Nephron (organoid): Measurements from ENCODE around the gene YAP1.
"Not testable (repeated sequence)": the region's sequence is repeated elsewhere in the genome, so short reads cannot be mapped to it uniquely, and the experiment has no call there.

Experiments used
- H3K27ac Mint-ChIP-seq, 3 experiments: 2 replicates each; pipeline ENCODE4 v1.8.0; 2020; ENCODE audit warnings: mixed read lengths in 3 of 3, mild to moderate bottlenecking in 2 of 3, moderate library complexity in 1 of 3
- H3K27me3 Mint-ChIP-seq: 2 replicates; pipeline ENCODE4 v1.8.0; 2021; ENCODE audit warnings: low read depth, mild to moderate bottlenecking, moderate library complexity, mixed read lengths
- H3K36me3 Mint-ChIP-seq: 2 replicates; pipeline ENCODE4 v1.8.0; 2020; ENCODE audit warnings: low read depth, mixed read lengths
- H3K4me1 Mint-ChIP-seq: 2 replicates; pipeline ENCODE4 v1.8.0; 2020; ENCODE audit warnings: mixed read lengths
- H3K4me3 Mint-ChIP-seq, 3 experiments: 2 replicates each; pipeline ENCODE4 v1.8.0; 2020; ENCODE audit warnings: mild to moderate bottlenecking in 3 of 3, mixed read lengths in 3 of 3, moderate library complexity in 2 of 3
- H3K9me3 Mint-ChIP-seq: 2 replicates; pipeline ENCODE4 v1.8.0; 2020; ENCODE audit warnings: mixed read lengths
- CTCF ChIP-seq, 3 experiments: fragments of 200-600 bp; sonication (generic); IDR thresholded peaks; one replicate each; pipeline ENCODE4 v1.5.0; 2021; ENCODE audit warnings: antibody characterized with exemption in 3 of 3; ENCODE audit not compliant: unreplicated experiment in 3 of 3

Gene YAP1

GRCh38 chr11:102263379-102264003, 153.2 kb downstream of the YAP1 start:
- Mint-ChIP-seq H3K4me1 (peaks cover 25% of the 10 kb centered on the region), H3K27ac (peak overlapping the region in 2 of 3 experiments; percentile 16 to 28), H3K9me3 (no peaks in the 10 kb centered on the region), H3K36me3 (no peaks in the 10 kb centered on the region), H3K4me3 (no peak overlapping the region), H3K27me3 (no peaks in the 10 kb centered on the region)
- TF ChIP-seq CTCF (IDR thresholded peaks at IDR 0.05; ENCODE audit: unreplicated experiment in 3 of 3) = no peak

- H3K27me3 Mint-ChIP-seq = not testable (repeated sequence)
Measured at GRCh38 chr11:102264704-102265103, 154.5 kb downstream of the YAP1 start.

GRCh38 chr11:102266099-102266498, 155.9 kb downstream of the YAP1 start:
- Mint-ChIP-seq H3K9me3 (no peaks in the 10 kb centered on the region), H3K36me3 (no peaks in the 10 kb centered on the region), H3K4me1 (peaks cover 41% of the 10 kb centered on the region), H3K27ac (peak overlapping the region; percentile 44 to 89 (median 73)), H3K4me3 (peak overlapping the region in 1 of 3 experiments; percentile 70), H3K27me3 (peaks cover 14% of the 10 kb centered on the region)
- no peak for TF ChIP-seq CTCF (IDR thresholded peaks at IDR 0.05; ENCODE audit: unreplicated experiment in 3 of 3)

More at GRCh38 chr11:102264704-102265103, 154.5 kb downstream of the YAP1 start:
- not testable (repeated sequence) for H3K27ac Mint-ChIP-seq, H3K36me3 Mint-ChIP-seq, H3K4me3 Mint-ChIP-seq, H3K9me3 Mint-ChIP-seq
- H3K4me1 Mint-ChIP-seq = peaks cover 35% of the 10 kb centered on the region

GRCh38 chr11:102267609-102268008, 157.4 kb downstream of the YAP1 start:
- TF ChIP-seq CTCF (IDR thresholded peaks at IDR 0.05; ENCODE audit: unreplicated experiment in 3 of 3) = no peak
- H3K4me3 Mint-ChIP-seq = peak overlapping the region; percentile 62 to 69 (median 67)

GRCh38 chr11:102268083-102268984, 158.1 kb downstream of the YAP1 start:
- Mint-ChIP-seq H3K27ac (peak overlapping the region; percentile 61 to 83 (median 73)), H3K4me3 (peak overlapping the region; percentile 62 to 77 (median 67)), H3K36me3 (no peaks in the 10 kb centered on the region), H3K9me3 (no peaks in the 10 kb centered on the region), H3K4me1 (peaks cover 51% of the 10 kb centered on the region), H3K27me3 (peaks cover 14% of the 10 kb centered on the region)
- peak; percentile 41 to 50 (median 42) for TF ChIP-seq CTCF (IDR thresholded peaks at IDR 0.05; ENCODE audit: unreplicated experiment in 3 of 3)

More at GRCh38 chr11:102267609-102268008, 157.4 kb downstream of the YAP1 start:
- Mint-ChIP-seq H3K27me3 (peaks cover 14% of the 10 kb centered on the region), H3K27ac (peak overlapping the region; percentile 10 to 83 (median 73)), H3K4me1 (peaks cover 48% of the 10 kb centered on the region), H3K9me3 (no peaks in the 10 kb centered on the region), H3K36me3 (no peaks in the 10 kb centered on the region)

GRCh38 chr11:102268985-102269470, 158.8 kb downstream of the YAP1 start:
- TF ChIP-seq CTCF (IDR thresholded peaks at IDR 0.05; ENCODE audit: unreplicated experiment in 3 of 3) = no peak
- Mint-ChIP-seq H3K36me3 (no peaks in the 10 kb centered on the region), H3K9me3 (no peaks in the 10 kb centered on the region), H3K4me3 (peak overlapping the region; percentile 62 to 77 (median 67)), H3K27ac (peak overlapping the region; percentile 20 to 83 (median 61)), H3K27me3 (peaks cover 14% of the 10 kb centered on the region), H3K4me1 (peaks cover 46% of the 10 kb centered on the region)
